Astrocyte (in vitro differentiated cells and primary cell): Measurements from ENCODE around the gene CDC25B. TPM values are rescaled to one million over a fixed set of nuclear protein-coding genes. Genes with fewer than 3 reads are reported as not detected.

ENCODE experiments used
- DNase-seq: peaks from one replicate; pipeline ENCODE4 v3.0.0-alpha.2; 2010; ENCODE audit warnings: low read depth
- FAIRE-seq: peaks from 2 replicates; lab custom pipeline; 2011; peaks lifted over from hg19 to GRCh38; lab: Jason Lieb, UNC
- H2AFZ ChIP-seq: 2 replicates; pipeline ENCODE4 v1.6.0; 2012; ENCODE audit warnings: low read depth, low read length, inconsistent platforms
- H3K27ac ChIP-seq: 2 replicates; pipeline ENCODE4 v1.5.1; 2011; ENCODE audit warnings: low read depth, low read length, inconsistent platforms
- H3K27me3 ChIP-seq: 2 replicates; pipeline ENCODE4 v1.6.0; 2011; ENCODE audit warnings: low read length, inconsistent platforms; ENCODE audit not compliant: insufficient read depth
- H3K36me3 ChIP-seq: 2 replicates; pipeline ENCODE4 v1.5.1; 2011; ENCODE audit warnings: low read length, inconsistent platforms; ENCODE audit not compliant: insufficient read depth
- H3K4me1 ChIP-seq: 2 replicates; pipeline ENCODE4 v1.5.1; 2011; ENCODE audit warnings: low read length, inconsistent platforms; ENCODE audit not compliant: insufficient read depth
- H3K4me2 ChIP-seq: 2 replicates; pipeline ENCODE4 v1.6.0; 2012; ENCODE audit warnings: low read length, inconsistent platforms
- H3K4me3 ChIP-seq: 2 replicates; pipeline ENCODE4 v1.5.1; 2011; ENCODE audit warnings: low read depth, mild to moderate bottlenecking, low read length, inconsistent platforms; ENCODE audit not compliant: insufficient read depth
- H3K79me2 ChIP-seq: 2 replicates; pipeline ENCODE4 v1.6.0; 2012; ENCODE audit warnings: mild to moderate bottlenecking, low read length, inconsistent platforms; ENCODE audit not compliant: insufficient read depth
- H3K9ac ChIP-seq: 2 replicates; pipeline ENCODE4 v1.6.0; 2012; ENCODE audit warnings: mild to moderate bottlenecking, low read length, inconsistent platforms
- H3K9me3 ChIP-seq: 2 replicates; pipeline ENCODE4 v1.5.1; 2012; ENCODE audit warnings: low read depth, mild to moderate bottlenecking, low read length, inconsistent platforms; ENCODE audit not compliant: insufficient read depth
- H4K20me1 ChIP-seq: 2 replicates; pipeline ENCODE4 v1.6.0; 2012; ENCODE audit warnings: low read length, inconsistent platforms; ENCODE audit not compliant: insufficient read depth
- H3K27ac Mint-ChIP-seq: one replicate; pipeline ENCODE4 v1.8.0; 2021; ENCODE audit warnings: mild to moderate bottlenecking, mixed read lengths; ENCODE audit not compliant: unreplicated experiment
- H3K27me3 Mint-ChIP-seq: one replicate; pipeline ENCODE4 v1.8.0; 2021; ENCODE audit warnings: low read depth, mixed read lengths; ENCODE audit not compliant: unreplicated experiment
- H3K36me3 Mint-ChIP-seq: one replicate; pipeline ENCODE4 v1.8.0; 2021; ENCODE audit warnings: low read depth, mixed read lengths; ENCODE audit not compliant: unreplicated experiment
- H3K4me1 Mint-ChIP-seq: one replicate; pipeline ENCODE4 v1.8.0; 2021; ENCODE audit warnings: low read depth, mixed read lengths; ENCODE audit not compliant: unreplicated experiment
- H3K4me3 Mint-ChIP-seq: one replicate; pipeline ENCODE4 v1.8.0; 2021; ENCODE audit warnings: mild to moderate bottlenecking, moderate library complexity, mixed read lengths; ENCODE audit not compliant: unreplicated experiment
- H3K9me3 Mint-ChIP-seq: one replicate; pipeline ENCODE4 v1.8.0; 2021; ENCODE audit warnings: mild to moderate bottlenecking, mixed read lengths; ENCODE audit not compliant: unreplicated experiment
- CTCF ChIP-seq: IDR thresholded peaks from 2 replicates; pipeline ENCODE4 v1.5.1; 2011; ENCODE audit warnings: low read depth, mild to moderate bottlenecking, inconsistent platforms, low read length, moderate library complexity; ENCODE audit not compliant: insufficient read depth
- EZH2 ChIP-seq: IDR thresholded peaks from 2 replicates; pipeline ENCODE4 v1.6.1; 2012; ENCODE audit warnings: mild to moderate bottlenecking, low read length, inconsistent platforms; ENCODE audit not compliant: insufficient read depth
- total RNA-seq: library from RNA; stranded (reverse); gene quantifications from 2 replicates; pipeline ENCODE4 v1.2.1, GENCODE V29; 2021

CDC25B gene
- total RNA-seq, 1 donor from 2014 or later = 8.5 TPM

GRCh38 chr20:3808544-3808943, 12.4 kb downstream of the CDC25B start:
- H3K9me3 Mint-ChIP-seq = no peaks in the 10 kb centered on the region
- DNase-seq = no peak
- H3K9ac ChIP-seq = peak overlapping the region; percentile 65
- no peaks in the 10 kb centered on the region for H4K20me1 ChIP-seq
- peaks cover 13% of the 10 kb centered on the region for H3K4me1 Mint-ChIP-seq
- no peaks in the 10 kb centered on the region for H3K27me3 Mint-ChIP-seq
- H3K4me1 ChIP-seq = peaks cover 51% of the 10 kb centered on the region
- H3K27ac Mint-ChIP-seq = peak overlapping the region; percentile 19
- H3K36me3 Mint-ChIP-seq = peaks cover 6% of the 10 kb centered on the region
- H3K36me3 ChIP-seq = no peaks in the 10 kb centered on the region
- no peaks in the 10 kb centered on the region for H3K79me2 ChIP-seq
- no peak overlapping the region for H3K4me3 ChIP-seq
- H3K4me2 ChIP-seq = peak overlapping the region; percentile 55
- H3K27me3 ChIP-seq = no peaks in the 10 kb centered on the region
- no peak for TF ChIP-seq EZH2
- no peak for TF ChIP-seq CTCF
- no peak overlapping the region for H2AFZ ChIP-seq
- H3K27ac ChIP-seq = peak overlapping the region; percentile 79
- no peak for FAIRE-seq
- H3K9me3 ChIP-seq = no peaks in the 10 kb centered on the region
- H3K4me3 Mint-ChIP-seq = no peak overlapping the region

- DNase-seq = peak; percentile 94
- TF ChIP-seq CTCF (no peak), EZH2 (no peak)
- Histone ChIP-seq H3K27me3 (no peaks in the 10 kb centered on the region), H3K36me3 (no peaks in the 10 kb centered on the region), H2AFZ (peak overlapping the region; percentile 59), H3K79me2 (no peaks in the 10 kb centered on the region), H3K4me2 (peak overlapping the region; percentile 84), H3K4me1 (peaks cover 37% of the 10 kb centered on the region), H4K20me1 (no peaks in the 10 kb centered on the region), H3K9ac (peak overlapping the region; percentile 74), H3K27ac (peak overlapping the region; percentile 87), H3K9me3 (no peaks in the 10 kb centered on the region), H3K4me3 (peak overlapping the region; percentile 48)
- no peak for FAIRE-seq
- Mint-ChIP-seq H3K36me3 (peaks cover 1% of the 10 kb centered on the region), H3K27me3 (peaks cover 8% of the 10 kb centered on the region), H3K4me1 (peaks cover 8% of the 10 kb centered on the region), H3K4me3 (no peak overlapping the region), H3K9me3 (no peaks in the 10 kb centered on the region), H3K27ac (peak overlapping the region; percentile 50)
Measured at GRCh38 chr20:3811467-3812258, 15.6 kb downstream of the CDC25B start.

GRCh38 chr20:3812259-3812681, 16.2 kb downstream of the CDC25B start:
- peaks cover 8% of the 10 kb centered on the region for H3K4me1 Mint-ChIP-seq
- Histone ChIP-seq H4K20me1 (no peaks in the 10 kb centered on the region), H3K4me1 (peaks cover 34% of the 10 kb centered on the region), H3K27me3 (no peaks in the 10 kb centered on the region), H3K9ac (peak overlapping the region; percentile 74), H3K27ac (peak overlapping the region; percentile 87), H3K79me2 (no peaks in the 10 kb centered on the region), H3K4me2 (peak overlapping the region; percentile 84), H3K9me3 (no peaks in the 10 kb centered on the region), H3K4me3 (no peak overlapping the region), H3K36me3 (no peaks in the 10 kb centered on the region), H2AFZ (peak overlapping the region; percentile 37)
- TF ChIP-seq CTCF (no peak), EZH2 (no peak)
- peaks cover 1% of the 10 kb centered on the region for H3K36me3 Mint-ChIP-seq
- no peaks in the 10 kb centered on the region for H3K9me3 Mint-ChIP-seq
- H3K27ac Mint-ChIP-seq = peak overlapping the region; percentile 62
- no peak overlapping the region for H3K4me3 Mint-ChIP-seq
- FAIRE-seq (no peak), DNase-seq (no peak)
- H3K27me3 Mint-ChIP-seq = peaks cover 9% of the 10 kb centered on the region
